KMS-11 (cell line): Measurements from ENCODE around the gene SYT2.

Experiments used
- H2AFZ ChIP-seq: fragments of 200-600 bp; sonication (generic); 2 replicates; pipeline ENCODE4 v1.6.1; 2016; ENCODE audit warnings: antibody characterized with exemption, mixed run types, low read depth
- H3K27ac ChIP-seq: fragments of 200-600 bp; sonication (generic); 2 replicates; pipeline ENCODE4 v1.6.1; 2016; ENCODE audit warnings: mild to moderate bottlenecking, mixed run types
- H3K27me3 ChIP-seq: fragments of 200-600 bp; sonication (generic); 2 replicates; pipeline ENCODE4 v1.6.1; 2017; ENCODE audit warnings: mild to moderate bottlenecking, low read depth, mixed run types, moderate library complexity; ENCODE audit not compliant: insufficient read depth
- H3K36me3 ChIP-seq: fragments of 200-600 bp; sonication (generic); 2 replicates; pipeline ENCODE4 v1.6.1; 2017; ENCODE audit warnings: mild to moderate bottlenecking, mixed run types; ENCODE audit not compliant: insufficient read depth
- H3K4me1 ChIP-seq: fragments of 200-600 bp; sonication (generic); 2 replicates; pipeline ENCODE4 v1.6.1; 2016; ENCODE audit warnings: mild to moderate bottlenecking, low read depth, mixed run types; ENCODE audit not compliant: poor library complexity, severe bottlenecking
- H3K4me2 ChIP-seq: fragments of 200-600 bp; sonication (generic); 2 replicates; pipeline ENCODE4 v1.7.0; 2016; ENCODE audit warnings: mild to moderate bottlenecking, mixed run types
- H3K4me3 ChIP-seq: fragments of 200-600 bp; sonication (generic); IDR thresholded peaks from 2 replicates; pipeline ENCODE4 v1.6.1; 2017; ENCODE audit warnings: low read depth, low read length, mixed read lengths; ENCODE audit not compliant: insufficient read depth
- H3K79me2 ChIP-seq: fragments of 200-600 bp; sonication (generic); 2 replicates; pipeline ENCODE4 v1.6.1; 2016; ENCODE audit warnings: low read depth, mixed run types; ENCODE audit not compliant: insufficient read depth
- H3K9ac ChIP-seq: fragments of 200-600 bp; sonication (generic); 2 replicates; pipeline ENCODE4 v1.6.1; 2016; ENCODE audit warnings: mild to moderate bottlenecking, mixed run types
- H4K20me1 ChIP-seq: fragments of 200-600 bp; sonication (generic); 2 replicates; pipeline ENCODE4 v1.6.1; 2016; ENCODE audit warnings: mild to moderate bottlenecking, mixed run types; ENCODE audit not compliant: insufficient read depth
- CTCF ChIP-seq: fragments of 200-600 bp; sonication (generic); conservative IDR thresholded peaks from 2 replicates; pipeline ENCODE4 v1.6.1; 2017; ENCODE audit warnings: low read depth, mild to moderate bottlenecking, antibody characterized with exemption, low read length, moderate library complexity, mixed read lengths

Gene SYT2

GRCh38 chr1:202673531-202673930 is 36.7 kb downstream of the SYT2 start:
- no peaks in the 10 kb centered on the region for H3K79me2 ChIP-seq
- H3K4me1 ChIP-seq: no peaks in the 10 kb centered on the region
- H3K27ac ChIP-seq: no peak overlapping the region
- H3K4me2 ChIP-seq: no peak overlapping the region
- H3K36me3 ChIP-seq: no peaks in the 10 kb centered on the region
- no peak overlapping the region for H3K4me3 ChIP-seq
- no peaks in the 10 kb centered on the region for H4K20me1 ChIP-seq
- no peak overlapping the region for H3K9ac ChIP-seq
- no peak overlapping the region for H2AFZ ChIP-seq
- no peak for TF ChIP-seq CTCF
- H3K27me3 ChIP-seq: no peaks in the 10 kb centered on the region; the same call in 1 of the 2 replicates

DNA sequence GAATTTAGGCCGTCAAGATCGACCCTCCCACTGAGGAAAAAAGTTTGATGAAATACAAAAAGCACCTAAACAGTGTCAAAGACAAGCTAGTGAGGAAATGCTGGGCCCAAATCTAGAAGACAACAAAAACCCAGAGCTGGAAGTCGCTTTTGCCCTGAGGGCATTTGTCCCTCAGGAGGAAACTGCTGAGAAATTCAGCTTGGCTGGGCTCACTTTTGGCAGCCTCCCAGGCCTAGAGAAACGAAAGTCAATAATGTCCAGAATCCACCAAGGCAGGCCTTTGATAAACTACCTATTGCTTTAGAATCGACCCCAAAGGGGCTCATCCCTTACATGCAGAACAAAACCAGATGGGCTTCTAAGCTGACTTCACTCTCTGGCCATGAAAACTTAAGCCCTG is 38.9 kb downstream of the SYT2 start:
- Histone ChIP-seq H3K4me3 (no peak overlapping the region), H2AFZ (no peak overlapping the region), H3K27me3 (no peaks in the 10 kb centered on the region; the same call in 1 of the 2 replicates), H3K36me3 (no peaks in the 10 kb centered on the region), H3K27ac (no peak overlapping the region), H3K4me1 (no peaks in the 10 kb centered on the region), H3K4me2 (no peak overlapping the region), H3K9ac (no peak overlapping the region), H4K20me1 (no peaks in the 10 kb centered on the region), H3K79me2 (no peaks in the 10 kb centered on the region)
- TF ChIP-seq CTCF: no peak

- H3K27me3 ChIP-seq: peaks cover 41% of the 10 kb centered on the region
These were observed 44.8 kb downstream of the SYT2 start for GRCh38 chr1:202665417-202665816.

GRCh38 chr1:202664083-202664482 is 46.2 kb downstream of the SYT2 start:
- no peak overlapping the region for H3K4me2 ChIP-seq
- H3K4me3 ChIP-seq: no peak overlapping the region
- H3K9ac ChIP-seq: no peak overlapping the region
- H3K27ac ChIP-seq: no peak overlapping the region
- TF ChIP-seq CTCF: no peak
- H3K36me3 ChIP-seq: no peaks in the 10 kb centered on the region
- no peak overlapping the region for H2AFZ ChIP-seq
- H3K4me1 ChIP-seq: no peaks in the 10 kb centered on the region
- H3K27me3 ChIP-seq: peaks cover 55% of the 10 kb centered on the region
- H4K20me1 ChIP-seq: no peaks in the 10 kb centered on the region
- H3K79me2 ChIP-seq: no peaks in the 10 kb centered on the region

More at GRCh38 chr1:202665417-202665816, 44.8 kb downstream of the SYT2 start:
- TF ChIP-seq CTCF: no peak
- H3K4me2 ChIP-seq: no peak overlapping the region
- no peaks in the 10 kb centered on the region for H3K4me1 ChIP-seq
- H3K9ac ChIP-seq: no peak overlapping the region
- no peak overlapping the region for H3K27ac ChIP-seq
- H3K4me3 ChIP-seq: no peak overlapping the region
- no peak overlapping the region for H2AFZ ChIP-seq
- no peaks in the 10 kb centered on the region for H4K20me1 ChIP-seq
- H3K79me2 ChIP-seq: no peaks in the 10 kb centered on the region
- H3K36me3 ChIP-seq: no peaks in the 10 kb centered on the region

DNA sequence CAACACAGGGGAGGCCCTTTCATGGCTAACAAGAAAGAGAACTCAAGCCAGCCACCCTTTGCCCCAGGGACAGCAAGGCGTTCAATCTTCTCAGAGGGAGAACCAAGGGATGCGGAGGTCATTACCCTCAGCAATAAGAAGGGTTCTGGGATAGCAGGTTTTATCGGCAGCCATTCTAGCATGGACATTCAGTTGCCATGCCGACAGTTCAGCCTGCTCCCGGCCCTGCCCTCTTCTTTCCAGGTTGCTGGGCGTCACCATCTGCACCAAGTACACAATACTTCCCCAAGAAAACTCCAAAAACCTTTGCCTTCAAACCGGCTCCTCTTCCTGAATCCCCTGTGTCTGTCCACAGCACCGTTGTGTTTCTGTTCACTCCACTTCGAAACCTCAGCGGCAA is 47.1 kb downstream of the SYT2 start:
- Histone ChIP-seq H2AFZ (no peak overlapping the region), H3K4me2 (no peak overlapping the region), H3K4me1 (no peaks in the 10 kb centered on the region), H3K9ac (no peak overlapping the region), H3K27me3 (peaks cover 64% of the 10 kb centered on the region), H3K36me3 (no peaks in the 10 kb centered on the region), H4K20me1 (no peaks in the 10 kb centered on the region), H3K4me3 (no peak overlapping the region), H3K27ac (no peak overlapping the region), H3K79me2 (no peaks in the 10 kb centered on the region)
- no peak for TF ChIP-seq CTCF
